Limb (tissue), 2 donors: ENCODE results near the gene IL34.
A peak's percentile ranks its signal among the peaks of the same experiment; 100 is the strongest.

Experiments used
- DNase-seq, 2 donors: peaks; one replicate each; pipeline ENCODE4 v3.0.0-alpha.2; 2016; ENCODE audit errors: extremely low spot score in 2 of 2

The IL34 gene

GRCh38 chr16:70687671-70688245 lies 41.4 kb downstream of the IL34 start:
- no peak for DNase-seq

GRCh38 chr16:70688246-70688742 lies 41.9 kb downstream of the IL34 start:
- peak in 1 of 2 donors; percentile 65 for DNase-seq

- DNase-seq, result no peak
These were observed 42.9 kb downstream of the IL34 start for GRCh38 chr16:70689035-70689969.

- peak; percentile 64 to 68 for DNase-seq
These were observed 43.9 kb downstream of the IL34 start for GRCh38 chr16:70689970-70690891.

- DNase-seq, result peak; percentile 86 to 90
These were observed 45.1 kb downstream of the IL34 start for GRCh38 chr16:70691223-70692129.

- DNase-seq, result no peak
These were observed 45.9 kb downstream of the IL34 start for GRCh38 chr16:70692130-70692872.

GRCh38 chr16:70692873-70693671 lies 46.7 kb downstream of the IL34 start:
- DNase-seq, result peak in 1 of 2 donors; percentile 65

GRCh38 chr16:70694088-70694867 lies 47.9 kb downstream of the IL34 start:
- DNase-seq, result no peak

- DNase-seq, result no peak
These were observed 48.5 kb downstream of the IL34 start for GRCh38 chr16:70694868-70695218.

- DNase-seq, result no peak
These were observed 49.1 kb downstream of the IL34 start for GRCh38 chr16:70695331-70696070.

GRCh38 chr16:70696355-70696754 lies 50.0 kb downstream of the IL34 start:
- DNase-seq, result no peak

GRCh38 chr16:70696952-70697593 lies 50.7 kb downstream of the IL34 start:
- DNase-seq, result no peak

- DNase-seq, result no peak
These were observed 51.3 kb downstream of the IL34 start for GRCh38 chr16:70697594-70698170.

- DNase-seq, result no peak
These were observed 52.5 kb downstream of the IL34 start for GRCh38 chr16:70698901-70699300.

- no peak for DNase-seq
These were observed 53.3 kb downstream of the IL34 start for GRCh38 chr16:70699696-70700095.
